ENCODE measurements around the gene VAV1.

DNA sequence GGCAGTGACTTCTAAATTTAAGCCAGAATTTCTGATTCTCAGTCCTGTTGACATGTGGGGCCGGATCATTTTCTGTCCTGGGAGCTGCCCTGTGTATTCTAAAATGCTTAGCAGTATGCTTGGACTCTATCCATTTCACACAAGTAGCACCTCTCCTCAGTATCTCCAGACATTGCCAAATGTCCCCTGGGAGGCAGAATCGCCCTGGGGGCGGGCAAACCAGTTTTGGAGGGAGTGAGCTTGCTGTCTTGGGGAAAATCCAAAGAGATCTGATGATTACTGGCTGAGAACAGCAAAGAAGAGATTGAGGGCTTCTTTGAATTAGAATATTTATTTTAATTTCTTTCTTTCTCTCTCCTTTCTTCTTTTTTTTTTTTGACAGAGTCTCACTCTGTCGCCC is 16.4 kb downstream of the VAV1 start:
- TF ChIP-seq POLR2A (IDR thresholded peaks at IDR 0.05; ENCODE audit: extremely low read depth, insufficient read length) (no peak), MYC (IDR thresholded peaks at IDR 0.05; ENCODE audit: low read depth, low read length) (no peak)
- TF ChIP-seq, protein P1, sequence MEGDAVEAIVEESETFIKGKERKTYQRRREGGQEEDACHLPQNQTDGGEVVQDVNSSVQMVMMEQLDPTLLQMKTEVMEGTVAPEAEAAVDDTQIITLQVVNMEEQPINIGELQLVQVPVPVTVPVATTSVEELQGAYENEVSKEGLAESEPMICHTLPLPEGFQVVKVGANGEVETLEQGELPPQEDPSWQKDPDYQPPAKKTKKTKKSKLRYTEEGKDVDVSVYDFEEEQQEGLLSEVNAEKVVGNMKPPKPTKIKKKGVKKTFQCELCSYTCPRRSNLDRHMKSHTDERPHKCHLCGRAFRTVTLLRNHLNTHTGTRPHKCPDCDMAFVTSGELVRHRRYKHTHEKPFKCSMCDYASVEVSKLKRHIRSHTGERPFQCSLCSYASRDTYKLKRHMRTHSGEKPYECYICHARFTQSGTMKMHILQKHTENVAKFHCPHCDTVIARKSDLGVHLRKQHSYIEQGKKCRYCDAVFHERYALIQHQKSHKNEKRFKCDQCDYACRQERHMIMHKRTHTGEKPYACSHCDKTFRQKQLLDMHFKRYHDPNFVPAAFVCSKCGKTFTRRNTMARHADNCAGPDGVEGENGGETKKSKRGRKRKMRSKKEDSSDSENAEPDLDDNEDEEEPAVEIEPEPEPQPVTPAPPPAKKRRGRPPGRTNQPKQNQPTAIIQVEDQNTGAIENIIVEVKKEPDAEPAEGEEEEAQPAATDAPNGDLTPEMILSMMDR (IDR thresholded peaks at IDR 0.05; ENCODE audit: low read depth, low read length) = no peak
